ENCODE data around the gene DCAF8. TPM values are rescaled to one million over a fixed set of nuclear protein-coding genes. Genes with fewer than 3 reads are reported as not detected.
"Not testable (repeated sequence)": the region's sequence is repeated elsewhere in the genome, so short reads cannot be mapped to it uniquely, and the experiment has no call there.

DCAF8 gene
- total RNA-seq, 1 experiment from 2014 or later = 89.7 TPM

GRCh38 chr1:160293020-160293968, 30.9 kb upstream of the DCAF8 start:
- H3K4me1 ChIP-seq (ENCODE audit: low read length) = peaks cover 7% of the 10 kb centered on the region
- H3K27ac ChIP-seq (ENCODE audit: low read length) = no peak overlapping the region
- no peak overlapping the region for H2AFZ ChIP-seq (ENCODE audit: low read length)
- H3K4me3 ChIP-seq (ENCODE audit: low read length) = no peak overlapping the region
- no peaks in the 10 kb centered on the region for H3K27me3 ChIP-seq (ENCODE audit: low read length)
- no peak overlapping the region for H3K4me2 ChIP-seq (ENCODE audit: low read depth, low read length, poor library complexity, severe bottlenecking)
- DNase-seq = no peak
- peaks cover 67% of the 10 kb centered on the region for H3K36me3 ChIP-seq (ENCODE audit: insufficient read depth, low read length)
- no peaks in the 10 kb centered on the region for H3K9me2 ChIP-seq (replicated peaks; ENCODE audit: insufficient read depth, low read length)
- no peaks in the 10 kb centered on the region for H3K9me3 ChIP-seq (ENCODE audit: low read length)
- no peak overlapping the region for H3K9ac ChIP-seq (ENCODE audit: low read length)
- H3K79me2 ChIP-seq (ENCODE audit: low read length) = no peaks in the 10 kb centered on the region
- no peaks in the 10 kb centered on the region for H4K20me1 ChIP-seq (ENCODE audit: insufficient read depth, low read depth, low read length)

- Histone ChIP-seq H3K9me3 (ENCODE audit: low read length) (no peaks in the 10 kb centered on the region), H3K9ac (ENCODE audit: low read length) (no peak overlapping the region), H3K79me2 (ENCODE audit: low read length) (no peaks in the 10 kb centered on the region), H3K9me2 (replicated peaks; ENCODE audit: insufficient read depth, low read length) (no peaks in the 10 kb centered on the region), H3K4me2 (ENCODE audit: low read depth, low read length, poor library complexity, severe bottlenecking) (no peak overlapping the region), H3K4me1 (ENCODE audit: low read length) (peaks cover 7% of the 10 kb centered on the region), H3K27me3 (ENCODE audit: low read length) (no peaks in the 10 kb centered on the region), H3K36me3 (ENCODE audit: insufficient read depth, low read length) (peaks cover 54% of the 10 kb centered on the region), H4K20me1 (ENCODE audit: insufficient read depth, low read depth, low read length) (no peaks in the 10 kb centered on the region), H3K4me3 (ENCODE audit: low read length) (no peak overlapping the region), H3K27ac (ENCODE audit: low read length) (no peak overlapping the region), H2AFZ (ENCODE audit: low read length) (no peak overlapping the region)
- peak; percentile 89 for DNase-seq
These were observed 29.2 kb upstream of the DCAF8 start for GRCh38 chr1:160291248-160292220.

GRCh38 chr1:160287769-160288168, 25.4 kb upstream of the DCAF8 start:
- not testable (repeated sequence) for H3K4me2 ChIP-seq (ENCODE audit: low read depth, low read length, poor library complexity, severe bottlenecking); H2AFZ ChIP-seq (ENCODE audit: low read length); H3K27ac ChIP-seq (ENCODE audit: low read length); H3K9me3 ChIP-seq (ENCODE audit: low read length); H3K9ac ChIP-seq (ENCODE audit: low read length); H3K27me3 ChIP-seq (ENCODE audit: low read length); DNase-seq; H4K20me1 ChIP-seq (ENCODE audit: insufficient read depth, low read depth, low read length); H3K9me2 ChIP-seq (replicated peaks; ENCODE audit: insufficient read depth, low read length); H3K4me3 ChIP-seq (ENCODE audit: low read length)
- H3K4me1 ChIP-seq (ENCODE audit: low read length) = peaks cover 11% of the 10 kb centered on the region
- H3K36me3 ChIP-seq (ENCODE audit: insufficient read depth, low read length) = peaks cover 29% of the 10 kb centered on the region
- H3K79me2 ChIP-seq (ENCODE audit: low read length) = peaks cover 18% of the 10 kb centered on the region

- Histone ChIP-seq H3K4me3 (ENCODE audit: low read length) (peak overlapping the region; percentile 82), H3K9ac (ENCODE audit: low read length) (no peak overlapping the region), H3K36me3 (ENCODE audit: insufficient read depth, low read length) (peaks cover 21% of the 10 kb centered on the region), H3K9me3 (ENCODE audit: low read length) (no peaks in the 10 kb centered on the region), H4K20me1 (ENCODE audit: insufficient read depth, low read depth, low read length) (no peaks in the 10 kb centered on the region), H3K4me1 (ENCODE audit: low read length) (peaks cover 11% of the 10 kb centered on the region), H3K79me2 (ENCODE audit: low read length) (peaks cover 18% of the 10 kb centered on the region), H3K4me2 (ENCODE audit: low read depth, low read length, poor library complexity, severe bottlenecking) (peak overlapping the region; percentile 83), H3K27ac (ENCODE audit: low read length) (no peak overlapping the region), H3K9me2 (replicated peaks; ENCODE audit: insufficient read depth, low read length) (no peaks in the 10 kb centered on the region), H3K27me3 (ENCODE audit: low read length) (no peaks in the 10 kb centered on the region), H2AFZ (ENCODE audit: low read length) (no peak overlapping the region)
- no peak for DNase-seq
These were observed 23.2 kb upstream of the DCAF8 start for GRCh38 chr1:160285506-160285905.

- Histone ChIP-seq H3K9me2 (replicated peaks; ENCODE audit: insufficient read depth, low read length) (no peaks in the 10 kb centered on the region), H3K27ac (ENCODE audit: low read length) (peak within 1 kb of the TSS; percentile 23; the same call in 1 of the 2 replicates), H3K9me3 (ENCODE audit: low read length) (no peaks in the 10 kb centered on the region), H3K79me2 (ENCODE audit: low read length) (peaks cover 18% of the 10 kb centered on the region), H3K36me3 (ENCODE audit: insufficient read depth, low read length) (peaks cover 18% of the 10 kb centered on the region), H2AFZ (ENCODE audit: low read length) (peak within 1 kb of the TSS; percentile 47), H3K4me3 (ENCODE audit: low read length) (peak within 1 kb of the TSS; percentile 82), H4K20me1 (ENCODE audit: insufficient read depth, low read depth, low read length) (no peaks in the 10 kb centered on the region), H3K27me3 (ENCODE audit: low read length) (no peaks in the 10 kb centered on the region), H3K4me1 (ENCODE audit: low read length) (peaks cover 11% of the 10 kb centered on the region), H3K9ac (ENCODE audit: low read length) (peak within 1 kb of the TSS; percentile 77), H3K4me2 (ENCODE audit: low read depth, low read length, poor library complexity, severe bottlenecking) (peak within 1 kb of the TSS; percentile 83)
- peak; percentile 96 for DNase-seq
These were observed 22.5 kb upstream of the DCAF8 start, which contains the start of gene PEX19 for GRCh38 chr1:160284782-160285344. TSS of gene PEX19 (minus strand) at chr1:160285133. CDS start at chr1:160285124, 9 bp downstream.

GRCh38 chr1:160284220-160284781, 22.0 kb upstream of the DCAF8 start:
- no peaks in the 10 kb centered on the region for H3K27me3 ChIP-seq (ENCODE audit: low read length)
- H3K27ac ChIP-seq (ENCODE audit: low read length) = peak overlapping the region; percentile 23; the same call in 1 of the 2 replicates
- H3K9me2 ChIP-seq (replicated peaks; ENCODE audit: insufficient read depth, low read length) = no peaks in the 10 kb centered on the region
- peak overlapping the region; percentile 83 for H3K4me2 ChIP-seq (ENCODE audit: low read depth, low read length, poor library complexity, severe bottlenecking)
- peak; percentile 56 for DNase-seq
- peaks cover 20% of the 10 kb centered on the region for H3K36me3 ChIP-seq (ENCODE audit: insufficient read depth, low read length)
- H3K79me2 ChIP-seq (ENCODE audit: low read length) = peaks cover 18% of the 10 kb centered on the region
- H3K4me1 ChIP-seq (ENCODE audit: low read length) = peaks cover 11% of the 10 kb centered on the region
- H4K20me1 ChIP-seq (ENCODE audit: insufficient read depth, low read depth, low read length) = no peaks in the 10 kb centered on the region
- peak overlapping the region; percentile 47 for H2AFZ ChIP-seq (ENCODE audit: low read length)
- peak overlapping the region; percentile 77 for H3K9ac ChIP-seq (ENCODE audit: low read length)
- no peaks in the 10 kb centered on the region for H3K9me3 ChIP-seq (ENCODE audit: low read length)
- H3K4me3 ChIP-seq (ENCODE audit: low read length) = peak overlapping the region; percentile 82

- H3K4me1 ChIP-seq (ENCODE audit: low read length) = peaks cover 11% of the 10 kb centered on the region
- H3K36me3 ChIP-seq (ENCODE audit: insufficient read depth, low read length) = peaks cover 17% of the 10 kb centered on the region
- H4K20me1 ChIP-seq (ENCODE audit: insufficient read depth, low read depth, low read length) = no peaks in the 10 kb centered on the region
- no peaks in the 10 kb centered on the region for H3K9me3 ChIP-seq (ENCODE audit: low read length)
- no peak overlapping the region for H3K27ac ChIP-seq (ENCODE audit: low read length)
- H3K79me2 ChIP-seq (ENCODE audit: low read length) = peaks cover 18% of the 10 kb centered on the region
- H3K4me3 ChIP-seq (ENCODE audit: low read length) = no peak overlapping the region
- H2AFZ ChIP-seq (ENCODE audit: low read length) = no peak overlapping the region
- H3K9me2 ChIP-seq (replicated peaks; ENCODE audit: insufficient read depth, low read length) = no peaks in the 10 kb centered on the region
- H3K9ac ChIP-seq (ENCODE audit: low read length) = no peak overlapping the region
- no peaks in the 10 kb centered on the region for H3K27me3 ChIP-seq (ENCODE audit: low read length)
- H3K4me2 ChIP-seq (ENCODE audit: low read depth, low read length, poor library complexity, severe bottlenecking) = no peak overlapping the region
- DNase-seq = no peak
These were observed 20.5 kb upstream of the DCAF8 start for GRCh38 chr1:160282807-160283206.
